IPS-18a (cell line): Measurements from ENCODE around the gene SLC24A3.

Source experiments
- H3K27ac ChIP-seq: one replicate; pipeline ENCODE4 v1.5.1; 2013; ENCODE audit warnings: low read length
- H3K27me3 ChIP-seq: one replicate; pipeline ENCODE4 v1.6.1; 2013; ENCODE audit warnings: mild to moderate bottlenecking, low read length; ENCODE audit not compliant: control insufficient read depth, insufficient read depth
- H3K36me3 ChIP-seq: one replicate; pipeline ENCODE4 v1.6.1; 2013; ENCODE audit warnings: low read depth, low read length; ENCODE audit not compliant: control insufficient read depth
- H3K4me1 ChIP-seq: one replicate; pipeline ENCODE4 v1.6.1; 2013; ENCODE audit warnings: low read depth, low read length; ENCODE audit not compliant: control insufficient read depth
- H3K4me3 ChIP-seq: one replicate; pipeline ENCODE4 v1.5.1; 2013; ENCODE audit warnings: low read length
- H3K9ac ChIP-seq: one replicate; pipeline ENCODE4 v1.6.1; 2013; ENCODE audit warnings: mild to moderate bottlenecking, low read length, moderate library complexity
- H3K9me3 ChIP-seq: one replicate; pipeline ENCODE4 v1.6.1; 2013; ENCODE audit warnings: low read depth, low read length; ENCODE audit not compliant: control insufficient read depth

The SLC24A3 gene

DNA sequence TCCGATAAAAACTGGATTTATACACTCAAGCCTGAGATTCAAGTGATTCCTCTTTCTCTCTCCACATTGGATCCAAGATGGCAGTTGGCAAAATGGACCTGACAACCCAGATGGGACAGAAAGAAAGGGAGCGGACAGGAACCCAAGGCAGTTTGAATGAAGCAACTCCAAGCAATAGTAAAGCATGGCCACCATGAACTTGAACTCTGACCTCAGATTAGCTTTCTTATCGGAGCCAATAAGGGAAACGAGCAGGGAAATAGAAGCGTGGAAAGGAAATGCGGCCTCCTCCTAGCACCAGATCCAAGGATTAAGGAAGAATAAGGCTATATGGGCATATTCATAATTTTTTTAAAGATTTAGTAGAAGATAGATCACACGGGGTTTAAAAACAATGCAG is 332.2 kb downstream of the SLC24A3 start:
- Histone ChIP-seq H3K4me1 (peaks cover 6% of the 10 kb centered on the region), H3K27me3 (no peaks in the 10 kb centered on the region), H3K9me3 (no peaks in the 10 kb centered on the region), H3K36me3 (no peaks in the 10 kb centered on the region), H3K9ac (no peak overlapping the region), H3K4me3 (no peak overlapping the region), H3K27ac (no peak overlapping the region)

DNA sequence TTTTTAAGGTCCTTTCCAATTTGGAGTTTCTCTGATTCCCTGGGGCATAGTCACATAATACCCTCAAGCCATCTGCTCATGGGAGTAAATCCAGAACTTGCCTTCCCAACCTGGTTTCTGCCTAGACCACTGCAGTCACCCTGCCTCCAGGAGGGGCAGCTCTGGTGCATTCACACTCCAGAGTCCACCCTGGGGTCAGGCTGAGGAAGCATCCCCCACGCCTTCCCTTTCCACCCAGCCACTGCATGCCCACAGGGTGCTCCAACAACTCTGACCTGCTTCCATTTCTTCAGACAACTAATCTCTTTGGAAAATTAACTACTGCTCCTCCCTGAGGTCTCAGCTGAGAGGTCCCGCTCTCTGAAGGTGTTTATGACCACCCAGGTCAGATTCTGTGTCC is 334.2 kb downstream of the SLC24A3 start:
- Histone ChIP-seq H3K4me3 (no peak overlapping the region), H3K9ac (no peak overlapping the region), H3K4me1 (no peaks in the 10 kb centered on the region), H3K36me3 (no peaks in the 10 kb centered on the region), H3K27me3 (no peaks in the 10 kb centered on the region), H3K9me3 (no peaks in the 10 kb centered on the region), H3K27ac (no peak overlapping the region)

DNA sequence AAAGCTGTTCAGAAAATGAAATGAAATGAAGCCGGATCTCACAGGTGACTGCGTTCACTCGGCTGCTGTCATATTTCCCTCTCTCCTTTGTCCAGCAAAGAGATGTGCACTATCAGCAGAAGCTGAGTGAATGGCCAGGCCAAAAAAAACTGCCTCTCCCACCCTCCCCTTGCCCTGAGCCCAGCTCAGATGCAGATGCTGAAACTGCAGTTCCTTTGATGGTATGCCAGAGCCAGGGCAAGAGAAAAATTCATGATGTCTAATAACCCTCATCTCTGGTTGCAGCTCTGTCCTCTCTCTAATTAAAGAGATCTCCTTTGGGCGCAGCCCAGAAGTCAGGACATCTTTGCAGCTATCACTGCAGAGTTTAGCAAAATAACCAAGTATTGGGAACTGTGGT is 335.1 kb downstream of the SLC24A3 start:
- no peak overlapping the region for H3K9ac ChIP-seq
- no peak overlapping the region for H3K27ac ChIP-seq
- no peaks in the 10 kb centered on the region for H3K27me3 ChIP-seq
- H3K9me3 ChIP-seq, result no peaks in the 10 kb centered on the region
- no peak overlapping the region for H3K4me3 ChIP-seq
- H3K36me3 ChIP-seq, result no peaks in the 10 kb centered on the region
- H3K4me1 ChIP-seq, result peaks cover 7% of the 10 kb centered on the region

DNA sequence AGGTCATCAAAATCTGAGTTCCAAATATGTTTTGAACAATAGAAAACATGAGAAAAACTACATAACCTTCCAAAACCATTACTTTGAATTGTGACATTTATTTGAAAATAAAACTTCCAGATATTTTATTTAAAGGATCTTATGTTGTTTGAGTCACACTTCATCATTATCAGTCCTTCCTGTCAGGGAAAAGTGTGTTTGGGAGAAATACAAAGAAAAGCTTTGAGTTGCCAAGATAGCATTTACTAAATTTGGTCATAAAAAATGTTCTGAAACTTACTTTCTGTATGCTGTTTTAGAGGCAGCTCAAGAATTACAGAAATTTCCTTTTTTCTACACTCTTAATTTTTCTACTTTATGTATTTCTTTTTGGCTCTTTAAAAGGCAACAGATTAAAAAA is 337.5 kb downstream of the SLC24A3 start:
- Histone ChIP-seq H3K27ac (no peak overlapping the region), H3K27me3 (no peaks in the 10 kb centered on the region), H3K4me1 (peaks cover 8% of the 10 kb centered on the region), H3K9ac (no peak overlapping the region), H3K4me3 (no peak overlapping the region), H3K36me3 (no peaks in the 10 kb centered on the region), H3K9me3 (no peaks in the 10 kb centered on the region)

DNA sequence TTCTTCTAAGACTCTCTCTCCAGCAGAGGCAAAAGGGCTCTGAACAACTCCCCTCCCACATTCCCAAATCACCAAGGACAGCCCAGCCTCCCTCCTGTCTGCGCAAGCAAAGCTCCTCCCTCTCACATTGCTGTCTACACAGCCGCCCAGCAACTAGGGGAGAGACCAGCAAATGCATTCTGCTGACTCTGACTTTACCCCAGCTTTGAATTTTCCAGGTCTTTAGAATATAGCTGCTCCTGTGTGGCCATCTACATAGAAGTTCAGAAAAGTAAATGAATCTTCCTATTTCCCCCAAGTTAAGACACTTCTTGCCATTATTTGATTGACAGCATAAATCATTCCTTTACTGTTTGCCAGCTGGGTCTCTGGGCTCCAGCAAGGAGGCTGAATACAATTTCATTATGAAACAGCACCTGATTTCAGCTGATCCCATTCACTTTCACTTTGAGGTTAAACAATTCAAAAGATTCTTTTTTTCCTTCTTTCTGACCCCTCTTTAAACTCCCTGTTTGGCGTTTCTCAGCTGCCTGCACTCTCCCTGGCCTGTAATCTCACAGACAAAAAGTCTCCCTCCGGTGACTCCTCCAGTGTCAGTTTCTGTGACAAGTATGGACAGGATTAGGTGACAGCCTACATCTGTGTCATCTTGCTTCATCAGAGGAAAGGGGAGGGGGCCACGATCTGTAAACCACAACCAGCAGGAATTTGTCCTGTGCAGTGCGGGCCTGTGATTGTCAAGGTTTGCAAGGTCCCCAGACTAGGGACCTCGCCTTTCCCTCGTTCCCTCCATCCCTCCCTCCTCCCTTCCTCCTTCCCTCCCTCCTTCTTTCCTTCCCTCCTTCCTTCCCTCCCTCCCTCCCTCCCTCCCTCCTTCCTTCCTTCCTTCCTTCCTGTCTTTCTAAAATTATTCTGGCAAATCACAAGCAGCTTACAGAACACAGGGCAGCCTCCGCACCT is 340.1 kb downstream of the SLC24A3 start:
- Histone ChIP-seq H3K27me3 (no peaks in the 10 kb centered on the region), H3K9ac (no peak overlapping the region), H3K27ac (no peak overlapping the region), H3K4me1 (peaks cover 8% of the 10 kb centered on the region), H3K9me3 (no peaks in the 10 kb centered on the region), H3K36me3 (no peaks in the 10 kb centered on the region), H3K4me3 (no peak overlapping the region)

DNA sequence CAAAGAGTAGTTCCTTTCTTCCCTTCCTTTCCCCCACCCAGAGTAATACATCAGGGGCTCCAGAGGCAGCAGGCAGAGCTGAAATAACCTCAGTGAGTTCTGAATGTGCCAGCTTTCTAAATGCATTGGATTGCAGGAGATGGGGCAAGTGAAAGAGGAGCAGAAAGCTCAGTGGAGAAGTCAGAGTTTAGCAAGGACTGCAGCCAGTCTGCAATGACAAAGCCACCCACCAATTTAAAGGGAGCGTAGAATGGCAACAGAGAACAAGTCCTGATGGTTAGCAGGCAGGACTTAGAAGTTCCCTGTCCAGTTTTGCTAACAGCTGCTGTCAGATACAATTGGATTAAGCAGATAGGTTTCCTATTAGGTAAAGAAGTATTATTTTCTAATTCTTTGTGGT is 342.2 kb downstream of the SLC24A3 start:
- Histone ChIP-seq H3K9me3 (no peaks in the 10 kb centered on the region), H3K4me3 (no peak overlapping the region), H3K36me3 (no peaks in the 10 kb centered on the region), H3K27me3 (no peaks in the 10 kb centered on the region), H3K9ac (no peak overlapping the region), H3K27ac (no peak overlapping the region), H3K4me1 (peaks cover 8% of the 10 kb centered on the region)

DNA sequence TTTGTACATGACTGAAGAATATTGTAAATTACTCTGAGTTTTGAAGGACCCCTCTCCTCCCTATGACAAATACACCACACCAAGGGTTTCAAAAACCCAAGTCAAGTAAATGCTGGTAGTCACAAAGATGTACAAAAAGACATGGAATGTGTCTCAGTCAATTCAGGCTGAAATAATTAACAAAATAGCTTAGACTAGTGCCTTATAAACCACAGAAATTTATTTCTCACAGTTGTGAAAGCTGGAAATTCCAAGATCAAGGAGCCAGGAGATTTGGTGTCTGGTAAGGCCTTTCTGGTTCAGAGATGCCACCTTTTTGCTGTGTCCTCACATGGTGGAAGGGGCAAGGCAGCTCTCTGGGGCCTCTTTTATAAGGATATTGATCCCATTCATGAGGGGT is 343.3 kb downstream of the SLC24A3 start:
- H3K36me3 ChIP-seq, result no peaks in the 10 kb centered on the region
- H3K9ac ChIP-seq, result no peak overlapping the region
- H3K27me3 ChIP-seq, result no peaks in the 10 kb centered on the region
- H3K4me1 ChIP-seq, result peaks cover 8% of the 10 kb centered on the region
- no peaks in the 10 kb centered on the region for H3K9me3 ChIP-seq
- no peak overlapping the region for H3K4me3 ChIP-seq
- no peak overlapping the region for H3K27ac ChIP-seq

DNA sequence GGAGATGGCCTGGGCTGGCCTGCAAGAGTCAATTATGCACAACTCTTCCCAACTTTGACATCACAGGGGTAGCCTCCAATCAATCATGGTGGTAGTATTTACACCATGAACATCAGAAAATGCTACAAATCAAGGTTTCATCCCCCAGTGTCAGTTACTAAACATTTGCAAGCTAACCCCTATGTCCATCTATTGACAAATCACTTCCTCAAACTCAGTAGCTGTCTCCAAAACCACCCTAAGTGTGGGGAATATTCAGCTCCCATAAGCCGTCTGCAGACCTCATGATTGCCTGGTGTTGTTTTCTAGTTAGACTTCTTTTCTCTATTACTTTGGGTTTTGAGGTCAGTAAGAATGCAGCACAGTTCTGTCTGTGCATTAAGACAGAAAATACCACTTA is 344.8 kb downstream of the SLC24A3 start:
- H3K27me3 ChIP-seq, result no peaks in the 10 kb centered on the region
- peaks cover 4% of the 10 kb centered on the region for H3K4me1 ChIP-seq
- H3K36me3 ChIP-seq, result no peaks in the 10 kb centered on the region
- H3K9ac ChIP-seq, result no peak overlapping the region
- no peak overlapping the region for H3K4me3 ChIP-seq
- no peak overlapping the region for H3K27ac ChIP-seq
- H3K9me3 ChIP-seq, result no peaks in the 10 kb centered on the region

DNA sequence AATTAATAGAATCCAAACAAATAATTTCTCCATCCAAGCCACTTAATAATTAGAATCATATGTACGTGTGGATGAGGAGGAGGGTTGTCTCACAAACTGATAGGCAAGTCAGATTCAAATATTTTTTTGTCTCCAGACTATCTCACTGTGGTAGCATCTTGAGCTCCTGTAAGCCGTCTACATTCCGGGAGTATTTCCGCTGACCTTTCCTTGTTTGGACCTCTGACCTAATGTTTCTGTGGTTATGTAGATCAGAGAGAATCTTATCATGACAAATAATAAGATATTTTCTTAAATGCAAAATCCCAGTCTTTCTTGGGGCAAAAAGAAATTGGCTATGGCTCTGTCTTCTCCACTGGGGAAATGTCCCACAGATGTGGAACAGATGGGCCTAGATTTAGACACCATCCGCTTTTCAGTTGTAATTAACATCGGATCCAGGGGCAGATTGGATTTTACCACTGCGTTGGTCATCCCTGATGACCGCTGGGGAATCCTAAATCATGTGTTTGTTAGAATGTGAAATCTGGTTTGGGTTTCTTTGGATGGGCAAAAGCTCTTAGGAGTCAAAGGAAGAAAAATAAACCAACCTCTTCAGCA is 348.5 kb downstream of the SLC24A3 start:
- Histone ChIP-seq H3K9me3 (no peaks in the 10 kb centered on the region), H3K27me3 (no peaks in the 10 kb centered on the region), H3K4me3 (no peak overlapping the region), H3K4me1 (no peaks in the 10 kb centered on the region), H3K9ac (no peak overlapping the region), H3K36me3 (no peaks in the 10 kb centered on the region), H3K27ac (no peak overlapping the region)

DNA sequence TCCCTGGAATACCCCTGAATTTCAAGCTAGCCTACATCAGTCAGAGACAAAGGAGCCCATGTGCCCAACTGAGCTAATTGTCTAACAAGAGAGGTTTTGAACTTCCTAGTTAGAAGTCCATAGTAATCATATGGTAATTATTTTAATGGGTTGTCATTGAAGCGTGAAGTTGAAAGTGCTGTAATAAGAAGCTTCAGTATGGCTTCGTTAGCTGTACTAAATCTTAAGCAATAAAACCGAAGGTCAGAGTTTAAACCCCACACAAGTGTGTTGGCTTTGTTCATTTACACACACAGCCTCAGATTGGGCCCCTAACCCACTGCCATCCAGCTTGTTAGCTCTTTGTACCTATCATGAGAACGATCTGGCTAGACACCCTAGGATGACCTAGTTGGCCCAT is 350.0 kb downstream of the SLC24A3 start:
- Histone ChIP-seq H3K36me3 (no peaks in the 10 kb centered on the region), H3K27ac (no peak overlapping the region), H3K9ac (no peak overlapping the region), H3K9me3 (no peaks in the 10 kb centered on the region), H3K4me1 (no peaks in the 10 kb centered on the region), H3K4me3 (no peak overlapping the region), H3K27me3 (no peaks in the 10 kb centered on the region)

DNA sequence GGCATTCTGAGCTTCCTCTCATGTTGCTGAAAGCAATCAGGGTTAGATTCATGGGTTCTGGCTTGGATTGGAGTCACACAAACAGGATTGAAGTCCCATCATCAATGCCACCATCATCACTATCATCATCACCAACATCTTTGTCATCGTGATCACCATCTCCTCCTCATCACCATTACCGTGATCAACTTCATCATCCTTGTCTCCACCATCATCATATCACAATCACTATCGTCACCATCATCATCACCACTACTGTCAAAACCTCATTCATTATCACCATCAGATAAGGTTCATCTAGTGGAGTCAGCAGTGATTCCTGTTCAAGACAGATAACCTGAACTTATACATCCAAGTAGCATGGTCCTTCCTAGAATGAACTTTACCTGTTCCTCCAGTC is 351.8 kb downstream of the SLC24A3 start:
- Histone ChIP-seq H3K9ac (no peak overlapping the region), H3K9me3 (no peaks in the 10 kb centered on the region), H3K4me3 (no peak overlapping the region), H3K36me3 (no peaks in the 10 kb centered on the region), H3K4me1 (no peaks in the 10 kb centered on the region), H3K27ac (no peak overlapping the region), H3K27me3 (no peaks in the 10 kb centered on the region)

DNA sequence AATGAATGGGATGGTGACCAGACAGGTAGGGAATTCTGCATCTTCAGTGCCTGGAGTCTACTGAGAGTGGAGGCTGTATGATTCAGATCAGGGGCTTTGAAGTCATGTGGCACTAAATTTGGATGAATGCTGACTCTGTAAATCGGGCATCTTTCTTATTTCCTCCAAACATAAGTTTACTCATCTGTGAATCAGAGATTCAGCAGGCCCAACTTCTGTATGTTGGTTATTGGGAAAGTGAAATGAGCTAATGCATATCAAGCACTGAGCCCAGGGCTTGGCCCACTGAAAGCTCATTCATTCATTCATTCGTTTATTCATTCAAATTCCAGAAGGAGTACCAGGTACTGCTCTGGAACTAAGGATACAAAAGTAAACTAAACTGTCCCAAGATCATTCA is 353.3 kb downstream of the SLC24A3 start:
- Histone ChIP-seq H3K9ac (no peak overlapping the region), H3K27ac (no peak overlapping the region), H3K4me3 (no peak overlapping the region), H3K4me1 (no peaks in the 10 kb centered on the region), H3K9me3 (no peaks in the 10 kb centered on the region), H3K27me3 (no peaks in the 10 kb centered on the region), H3K36me3 (no peaks in the 10 kb centered on the region)
